ENCODE results near the gene MYH1. TPM values are rescaled to one million over a fixed set of nuclear protein-coding genes. Genes with fewer than 3 reads are reported as not detected.

The MYH1 gene
- polyA plus RNA-seq, 3 donors: not detected

GRCh38 chr17:10474536-10474935, 43.8 kb downstream of the MYH1 start:
- no peaks in the 10 kb centered on the region for H3K9me3 Mint-ChIP-seq
- intact Hi-C loops (cut with micrococcal nuclease): no loop called here
- TF ChIP-seq CTCF (IDR thresholded peaks at IDR 0.05): no peak
- H3K79me2 ChIP-seq (ENCODE audit: insufficient read depth, low read length): no peaks in the 10 kb centered on the region
- no peaks in the 10 kb centered on the region for H3K36me3 ChIP-seq (replicated peaks in 1 of 2; ENCODE audit: control insufficient read depth in 1 of 2, insufficient read depth in 2 of 2, low read length in 2 of 2)
- no peak overlapping the region for H3K9ac ChIP-seq (ENCODE audit: insufficient read depth, low read length, poor library complexity, severe bottlenecking)
- H3K27me3 ChIP-seq (ENCODE audit: control insufficient read depth in 2 of 2, insufficient read depth in 2 of 2, low read length in 2 of 2): no peaks in the 10 kb centered on the region
- H3K9me3 ChIP-seq (replicated peaks in 1 of 2; ENCODE audit: control insufficient read depth in 1 of 2, insufficient read depth in 1 of 2, low read length in 2 of 2): no peaks in the 10 kb centered on the region
- no peaks in the 10 kb centered on the region for H3K4me1 Mint-ChIP-seq
- no peak overlapping the region for H3K4me2 ChIP-seq (replicated peaks; ENCODE audit: extremely low read depth, low read length, poor library complexity, severe bottlenecking)
- no peaks in the 10 kb centered on the region for H3K36me3 Mint-ChIP-seq
- no peak overlapping the region for H3K4me3 ChIP-seq (replicated peaks in 1 of 3; ENCODE audit: low read depth in 2 of 3, low read length in 3 of 3)
- no peak overlapping the region for H3K4me3 Mint-ChIP-seq
- H3K27ac Mint-ChIP-seq: no peak overlapping the region
- no peaks in the 10 kb centered on the region for H3K4me1 ChIP-seq (ENCODE audit: control insufficient read depth in 1 of 2, insufficient read depth in 2 of 2, low read length in 2 of 2)
- no peak for DNase-seq
- H4K20me1 ChIP-seq (ENCODE audit: insufficient read depth, low read length): no peaks in the 10 kb centered on the region
- no peak overlapping the region for H3K27ac ChIP-seq (ENCODE audit: low read depth in 1 of 2, low read length in 2 of 2)
- no peak overlapping the region for H2AFZ ChIP-seq (ENCODE audit: insufficient read depth, low read depth, low read length, poor library complexity, severe bottlenecking)
- WGBS (ENCODE audit: insufficient coverage): no CpG with 5 or more reads among the region's 4 CpGs
- H3K27me3 Mint-ChIP-seq (ENCODE audit: low read depth in 3 of 3): peaks cover 0 to 2% (median 0%) of the 10 kb centered on the region in 3 donors

- H3K27ac ChIP-seq (ENCODE audit: low read depth in 1 of 2, low read length in 2 of 2): no peak overlapping the region
- H4K20me1 ChIP-seq (ENCODE audit: insufficient read depth, low read length): no peaks in the 10 kb centered on the region
- H3K9me3 ChIP-seq (replicated peaks in 1 of 2; ENCODE audit: control insufficient read depth in 1 of 2, insufficient read depth in 1 of 2, low read length in 2 of 2): no peaks in the 10 kb centered on the region
- Mint-ChIP-seq H3K27me3 (ENCODE audit: low read depth in 3 of 3) (peaks cover 0 to 2% (median 2%) of the 10 kb centered on the region in 3 donors), H3K27ac (no peak overlapping the region), H3K9me3 (no peaks in the 10 kb centered on the region), H3K4me1 (no peaks in the 10 kb centered on the region), H3K4me3 (no peak overlapping the region), H3K36me3 (no peaks in the 10 kb centered on the region)
- no peaks in the 10 kb centered on the region for H3K4me1 ChIP-seq (ENCODE audit: control insufficient read depth in 1 of 2, insufficient read depth in 2 of 2, low read length in 2 of 2)
- H3K36me3 ChIP-seq (replicated peaks in 1 of 2; ENCODE audit: control insufficient read depth in 1 of 2, insufficient read depth in 2 of 2, low read length in 2 of 2): no peaks in the 10 kb centered on the region
- H3K4me2 ChIP-seq (replicated peaks; ENCODE audit: extremely low read depth, low read length, poor library complexity, severe bottlenecking): no peak overlapping the region
- no peaks in the 10 kb centered on the region for H3K79me2 ChIP-seq (ENCODE audit: insufficient read depth, low read length)
- no peaks in the 10 kb centered on the region for H3K27me3 ChIP-seq (ENCODE audit: control insufficient read depth in 2 of 2, insufficient read depth in 2 of 2, low read length in 2 of 2)
- no CpG with 5 or more reads among the region's 1 CpG for WGBS (ENCODE audit: insufficient coverage)
- TF ChIP-seq CTCF (IDR thresholded peaks at IDR 0.05): no peak
- H3K4me3 ChIP-seq (replicated peaks in 1 of 3; ENCODE audit: low read depth in 2 of 3, low read length in 3 of 3): no peak overlapping the region
- no peak overlapping the region for H3K9ac ChIP-seq (ENCODE audit: insufficient read depth, low read length, poor library complexity, severe bottlenecking)
- no peak overlapping the region for H2AFZ ChIP-seq (ENCODE audit: insufficient read depth, low read depth, low read length, poor library complexity, severe bottlenecking)
- no peak for DNase-seq
- intact Hi-C loops (cut with micrococcal nuclease): no loop called here
Observed at GRCh38 chr17:10471858-10472257, 46.5 kb downstream of the MYH1 start.

Measured in CD14-positive monocyte (primary cell).